Measurements from ENCODE around the gene CTSA.

The CTSA gene

GRCh38 chr20:45857882-45858216, 33.3 kb upstream of the CTSA start:
- TF ChIP-seq TAF1 (IDR thresholded peaks at IDR 0.05; ENCODE audit: borderline replicate concordance, insufficient read depth, low read length), result no peak
- no peak for TF ChIP-seq POLR2AphosphoS5 (IDR thresholded peaks at IDR 0.05; ENCODE audit: low read depth, low read length)
- TF ChIP-seq, protein P1, sequence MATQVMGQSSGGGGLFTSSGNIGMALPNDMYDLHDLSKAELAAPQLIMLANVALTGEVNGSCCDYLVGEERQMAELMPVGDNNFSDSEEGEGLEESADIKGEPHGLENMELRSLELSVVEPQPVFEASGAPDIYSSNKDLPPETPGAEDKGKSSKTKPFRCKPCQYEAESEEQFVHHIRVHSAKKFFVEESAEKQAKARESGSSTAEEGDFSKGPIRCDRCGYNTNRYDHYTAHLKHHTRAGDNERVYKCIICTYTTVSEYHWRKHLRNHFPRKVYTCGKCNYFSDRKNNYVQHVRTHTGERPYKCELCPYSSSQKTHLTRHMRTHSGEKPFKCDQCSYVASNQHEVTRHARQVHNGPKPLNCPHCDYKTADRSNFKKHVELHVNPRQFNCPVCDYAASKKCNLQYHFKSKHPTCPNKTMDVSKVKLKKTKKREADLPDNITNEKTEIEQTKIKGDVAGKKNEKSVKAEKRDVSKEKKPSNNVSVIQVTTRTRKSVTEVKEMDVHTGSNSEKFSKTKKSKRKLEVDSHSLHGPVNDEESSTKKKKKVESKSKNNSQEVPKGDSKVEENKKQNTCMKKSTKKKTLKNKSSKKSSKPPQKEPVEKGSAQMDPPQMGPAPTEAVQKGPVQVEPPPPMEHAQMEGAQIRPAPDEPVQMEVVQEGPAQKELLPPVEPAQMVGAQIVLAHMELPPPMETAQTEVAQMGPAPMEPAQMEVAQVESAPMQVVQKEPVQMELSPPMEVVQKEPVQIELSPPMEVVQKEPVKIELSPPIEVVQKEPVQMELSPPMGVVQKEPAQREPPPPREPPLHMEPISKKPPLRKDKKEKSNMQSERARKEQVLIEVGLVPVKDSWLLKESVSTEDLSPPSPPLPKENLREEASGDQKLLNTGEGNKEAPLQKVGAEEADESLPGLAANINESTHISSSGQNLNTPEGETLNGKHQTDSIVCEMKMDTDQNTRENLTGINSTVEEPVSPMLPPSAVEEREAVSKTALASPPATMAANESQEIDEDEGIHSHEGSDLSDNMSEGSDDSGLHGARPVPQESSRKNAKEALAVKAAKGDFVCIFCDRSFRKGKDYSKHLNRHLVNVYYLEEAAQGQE (IDR thresholded peaks at IDR 0.05; ENCODE audit: insufficient read depth in 1 of 2, low read depth in 2 of 2, low read length in 2 of 2), result no peak
- TF ChIP-seq SIN3A (IDR thresholded peaks at IDR 0.05; ENCODE audit: borderline replicate concordance, insufficient read depth, low read length), result no peak
- TF ChIP-seq FOXP2 (optimal IDR thresholded peaks at IDR 0.05; ENCODE audit: borderline replicate concordance, extremely low read depth, extremely low read length, insufficient read depth), result no peak

- no peak for TF ChIP-seq SIN3A (IDR thresholded peaks at IDR 0.05; ENCODE audit: borderline replicate concordance, insufficient read depth, low read length)
- TF ChIP-seq, protein P1 (IDR thresholded peaks at IDR 0.05; ENCODE audit: insufficient read depth in 1 of 2, low read depth in 2 of 2, low read length in 2 of 2), result no peak
- TF ChIP-seq POLR2AphosphoS5 (IDR thresholded peaks at IDR 0.05; ENCODE audit: low read depth, low read length), result no peak
- TF ChIP-seq FOXP2 (optimal IDR thresholded peaks at IDR 0.05; ENCODE audit: borderline replicate concordance, extremely low read depth, extremely low read length, insufficient read depth), result no peak
- TF ChIP-seq TAF1 (IDR thresholded peaks at IDR 0.05; ENCODE audit: borderline replicate concordance, insufficient read depth, low read length), result no peak
These were observed 31.2 kb upstream of the CTSA start for GRCh38 chr20:45859916-45860315.

- TF ChIP-seq POLR2AphosphoS5 (IDR thresholded peaks at IDR 0.05; ENCODE audit: low read depth, low read length) (no peak), FOXP2 (optimal IDR thresholded peaks at IDR 0.05; ENCODE audit: borderline replicate concordance, extremely low read depth, extremely low read length, insufficient read depth) (no peak), SIN3A (IDR thresholded peaks at IDR 0.05; ENCODE audit: borderline replicate concordance, insufficient read depth, low read length) (no peak), TAF1 (IDR thresholded peaks at IDR 0.05; ENCODE audit: borderline replicate concordance, insufficient read depth, low read length) (no peak)
- TF ChIP-seq, protein P1 (IDR thresholded peaks at IDR 0.05; ENCODE audit: insufficient read depth in 1 of 2, low read depth in 2 of 2, low read length in 2 of 2), result no peak
These were observed 30.4 kb upstream of the CTSA start for GRCh38 chr20:45860560-45861220.

GRCh38 chr20:45861221-45862075, 29.7 kb upstream of the CTSA start:
- TF ChIP-seq, protein P1 (IDR thresholded peaks at IDR 0.05; ENCODE audit: insufficient read depth in 1 of 2, low read depth in 2 of 2, low read length in 2 of 2), result no peak
- TF ChIP-seq POLR2AphosphoS5 (IDR thresholded peaks at IDR 0.05; ENCODE audit: low read depth, low read length), result no peak
- no peak for TF ChIP-seq SIN3A (IDR thresholded peaks at IDR 0.05; ENCODE audit: borderline replicate concordance, insufficient read depth, low read length)
- no peak for TF ChIP-seq TAF1 (IDR thresholded peaks at IDR 0.05; ENCODE audit: borderline replicate concordance, insufficient read depth, low read length)
- no peak for TF ChIP-seq FOXP2 (optimal IDR thresholded peaks at IDR 0.05; ENCODE audit: borderline replicate concordance, extremely low read depth, extremely low read length, insufficient read depth)

Data from PFSK-1 (cell line).